Stomach (tissue), 9 donors: ENCODE results near the gene KCNH5. TPM values are rescaled to one million over a fixed set of nuclear protein-coding genes. Genes with fewer than 3 reads are reported as not detected.

Experiments
- DNase-seq, 2 donors: peaks; one replicate each; pipeline versions ENCODE4 v3.0.0 to v3.0.0-alpha.2; 2013 to 2019
- H3K27ac ChIP-seq, 5 donors: fragments of 200-600 bp in 4 of 5; sonication (generic) in 4 of 5; one replicate each; pipeline ENCODE4 v1.5.1; 2013 to 2019; ENCODE audit warnings: mild to moderate bottlenecking in 1 of 5, moderate library complexity in 1 of 5
- H3K27me3 ChIP-seq, 3 donors: fragments of 200-600 bp; sonication (generic); one replicate each; pipeline ENCODE4 v1.5.1; 2017 to 2019; ENCODE audit warnings: mixed run types in 1 of 3
- H3K36me3 ChIP-seq, 4 donors: fragments of 200-600 bp; sonication (generic); 1 replicate in 3 of 4; 2 replicates in 1 of 4; pipeline ENCODE4 v1.5.1; 2016 to 2019
- H3K4me1 ChIP-seq, 4 donors: fragments of 200-600 bp; sonication (generic); one replicate each; pipeline ENCODE4 v1.5.1; 2016 to 2019
- H3K4me3 ChIP-seq, 4 donors: fragments of 200-600 bp; sonication (generic) in 3 of 4; one replicate each; pipeline ENCODE4 v1.5.1; 2016 to 2019; ENCODE audit warnings: mild to moderate bottlenecking in 1 of 4
- H3K9me3 ChIP-seq, 4 donors: fragments of 200-600 bp; sonication (generic); one replicate each; pipeline ENCODE4 v1.5.1; 2016 to 2019
- EP300 ChIP-seq: sonication (generic); formaldehyde crosslinking; IDR thresholded peaks from one replicate; pipeline ENCODE4 v1.6.1; 2017; ENCODE audit warnings: antibody characterized with exemption
- POLR2A ChIP-seq, 4 donors: fragments of 450-650 bp; IDR thresholded peaks; one replicate each; pipeline ENCODE4 v1.6.1; 2016; ENCODE audit warnings: antibody characterized with exemption in 4 of 4, control low read depth in 2 of 4, mild to moderate bottlenecking in 1 of 4, moderate library complexity in 1 of 4
- POLR2AphosphoS5 ChIP-seq, 3 donors: sonication (generic); formaldehyde crosslinking; IDR thresholded peaks; one replicate each; pipeline ENCODE4 v1.6.1; 2016; ENCODE audit warnings: antibody characterized with exemption in 3 of 3
- WGBS, 5 donors: extraction: QIAGEN DNeasy Blood & Tissue Kit in 3 of 5; methylation state at CpG; one replicate each; pipeline versions ENCODE4 v1.1.5 to v1.1.7; 2013 to 2018; 5-methylcytosine and 5-hydroxymethylcytosine counted together
- intact Hi-C: fragments of 100-400 bp; cut with DNase I; formaldehyde crosslinking; loops from one replicate; pipeline ENCODE4 v1.15.1; 2023; ENCODE audit warnings: low total_unique reads
- polyA plus RNA-seq, 3 donors: library from polyadenylated mRNA; stranded (reverse); fragments of 200-250 nt; gene quantifications; one replicate each; pipeline ENCODE4 v1.2.3, GENCODE V29; 2013
- total RNA-seq, 5 donors: library from RNA; depleted of rRNA; stranded (reverse); fragments of >200 nt; gene quantifications; one replicate each; pipeline versions ENCODE4 v1.1.0 to v1.2.3, GENCODE V29; 2014 to 2016
- TF ChIP-seq, protein P1 (sequence below), 7 experiments: fragments of 450-650 bp in 4 of 7; fragments of 200-600 bp in 3 of 7; sonication (generic) in 3 of 7; IDR thresholded peaks; one replicate each; pipeline ENCODE4 v1.5.1; 2016 to 2019; ENCODE audit warnings: antibody characterized with exemption in 7 of 7, control low read depth in 2 of 7, mild to moderate bottlenecking in 1 of 7
- donor health status: healthy with polysubstance abuse.
- donor health status: Bipolar disorder and iron deficiency.
- donor health status: healthy.

KCNH5 gene
- total and polyA plus RNA-seq, 8 donors = under 0.01 to 0.55 TPM; not detected in 6

DNA sequence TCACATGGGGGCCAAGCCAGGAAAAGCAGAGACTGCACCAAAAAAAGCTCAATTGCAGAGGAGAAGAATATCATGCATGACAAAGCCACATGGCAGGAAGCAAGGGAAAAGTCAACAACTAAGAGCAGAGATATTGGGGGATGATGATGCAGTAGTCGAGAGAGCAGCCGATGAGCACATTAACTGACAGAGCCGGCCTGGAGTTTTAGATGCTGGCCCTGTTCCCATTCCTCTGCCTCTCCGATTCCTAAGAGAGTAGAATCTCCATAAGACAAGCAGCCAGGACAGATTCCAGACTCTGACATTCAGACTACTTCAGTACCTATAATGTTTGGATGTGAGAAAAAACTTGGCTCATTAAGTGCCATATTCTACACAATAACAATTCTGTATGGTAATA lies 155.9 kb downstream of the KCNH5 start:
- intact Hi-C loops = no loop called here
- Histone ChIP-seq H3K36me3 (no peaks in the 10 kb centered on the region), H3K4me3 (no peak overlapping the region), H3K4me1 (no peaks in the 10 kb centered on the region), H3K27me3 (no peaks in the 10 kb centered on the region), H3K27ac (no peak overlapping the region), H3K9me3 (no peaks in the 10 kb centered on the region)
- TF ChIP-seq, protein P1, sequence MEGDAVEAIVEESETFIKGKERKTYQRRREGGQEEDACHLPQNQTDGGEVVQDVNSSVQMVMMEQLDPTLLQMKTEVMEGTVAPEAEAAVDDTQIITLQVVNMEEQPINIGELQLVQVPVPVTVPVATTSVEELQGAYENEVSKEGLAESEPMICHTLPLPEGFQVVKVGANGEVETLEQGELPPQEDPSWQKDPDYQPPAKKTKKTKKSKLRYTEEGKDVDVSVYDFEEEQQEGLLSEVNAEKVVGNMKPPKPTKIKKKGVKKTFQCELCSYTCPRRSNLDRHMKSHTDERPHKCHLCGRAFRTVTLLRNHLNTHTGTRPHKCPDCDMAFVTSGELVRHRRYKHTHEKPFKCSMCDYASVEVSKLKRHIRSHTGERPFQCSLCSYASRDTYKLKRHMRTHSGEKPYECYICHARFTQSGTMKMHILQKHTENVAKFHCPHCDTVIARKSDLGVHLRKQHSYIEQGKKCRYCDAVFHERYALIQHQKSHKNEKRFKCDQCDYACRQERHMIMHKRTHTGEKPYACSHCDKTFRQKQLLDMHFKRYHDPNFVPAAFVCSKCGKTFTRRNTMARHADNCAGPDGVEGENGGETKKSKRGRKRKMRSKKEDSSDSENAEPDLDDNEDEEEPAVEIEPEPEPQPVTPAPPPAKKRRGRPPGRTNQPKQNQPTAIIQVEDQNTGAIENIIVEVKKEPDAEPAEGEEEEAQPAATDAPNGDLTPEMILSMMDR (IDR thresholded peaks at IDR 0.05) = no peak
- no peak for TF ChIP-seq EP300
- TF ChIP-seq POLR2A (IDR thresholded peaks at IDR 0.05) = no peak
- no peak for TF ChIP-seq POLR2AphosphoS5 (IDR thresholded peaks at IDR 0.05)
- WGBS, 5 donors = 61 to 79% (median 75%) methylated on average over 4 of the region's 4 CpGs
- peak in 1 of 2 donors; percentile 58 for DNase-seq

DNA sequence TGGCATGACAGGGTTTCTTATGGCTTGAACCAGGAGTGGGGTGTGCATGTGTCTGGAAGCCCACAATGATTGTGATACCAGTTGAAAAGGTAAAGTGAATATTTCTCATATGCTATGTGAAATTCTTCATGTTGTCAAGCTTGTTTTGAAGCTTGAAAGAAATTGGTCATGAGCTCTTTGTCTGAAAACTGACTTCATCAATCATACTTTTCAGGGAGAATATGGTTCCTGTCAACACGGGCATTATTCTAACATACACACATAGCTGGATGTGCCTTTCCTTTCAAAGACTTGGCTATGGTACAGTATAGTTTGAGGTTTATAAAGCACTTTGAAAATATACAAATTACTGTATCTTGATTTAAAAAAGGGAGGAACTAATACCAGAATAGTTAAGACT lies 158.8 kb downstream of the KCNH5 start:
- no peaks in the 10 kb centered on the region for H3K9me3 ChIP-seq
- H3K4me3 ChIP-seq = no peak overlapping the region
- no peak for DNase-seq
- no peak for TF ChIP-seq POLR2A (IDR thresholded peaks at IDR 0.05)
- TF ChIP-seq POLR2AphosphoS5 (IDR thresholded peaks at IDR 0.05) = no peak
- no peak for TF ChIP-seq EP300
- TF ChIP-seq, protein P1 (IDR thresholded peaks at IDR 0.05) = no peak
- 59 to 73% (median 67%) methylated on average over 1 of the region's 1 CpG for WGBS, 5 donors
- H3K4me1 ChIP-seq = no peaks in the 10 kb centered on the region
- H3K27ac ChIP-seq = no peak overlapping the region
- no peaks in the 10 kb centered on the region for H3K27me3 ChIP-seq
- intact Hi-C loops = no loop called here
- H3K36me3 ChIP-seq = no peaks in the 10 kb centered on the region

DNA sequence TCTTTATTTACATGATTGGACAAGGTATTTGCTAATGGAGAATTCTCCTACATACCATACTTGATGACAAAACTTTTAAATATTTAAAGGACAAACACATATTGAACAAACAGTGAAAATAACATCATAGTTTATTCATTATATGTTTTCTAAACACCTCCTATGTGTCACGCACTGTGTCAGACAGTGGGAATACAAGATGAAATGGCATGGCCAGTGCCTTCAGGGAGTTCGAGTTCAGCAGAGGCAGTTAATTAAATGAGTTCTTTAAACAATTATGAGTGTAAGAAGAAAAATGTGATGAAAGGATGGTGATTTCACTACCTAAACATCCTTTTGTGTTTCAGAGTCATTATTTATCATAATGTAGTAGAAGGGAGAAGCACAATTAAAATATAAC lies 159.8 kb downstream of the KCNH5 start:
- no peaks in the 10 kb centered on the region for H3K4me1 ChIP-seq
- H3K4me3 ChIP-seq = no peak overlapping the region
- intact Hi-C loops = no loop called here
- H3K36me3 ChIP-seq = no peaks in the 10 kb centered on the region
- DNase-seq = no peak
- 70 to 79% (median 73%) methylated on average over 2 of the region's 2 CpGs for WGBS, 5 donors
- H3K27me3 ChIP-seq = no peaks in the 10 kb centered on the region
- TF ChIP-seq POLR2AphosphoS5 (IDR thresholded peaks at IDR 0.05) = no peak
- no peak for TF ChIP-seq POLR2A (IDR thresholded peaks at IDR 0.05)
- TF ChIP-seq EP300 = no peak
- TF ChIP-seq, protein P1 (IDR thresholded peaks at IDR 0.05) = no peak
- no peak overlapping the region for H3K27ac ChIP-seq
- no peaks in the 10 kb centered on the region for H3K9me3 ChIP-seq

DNA sequence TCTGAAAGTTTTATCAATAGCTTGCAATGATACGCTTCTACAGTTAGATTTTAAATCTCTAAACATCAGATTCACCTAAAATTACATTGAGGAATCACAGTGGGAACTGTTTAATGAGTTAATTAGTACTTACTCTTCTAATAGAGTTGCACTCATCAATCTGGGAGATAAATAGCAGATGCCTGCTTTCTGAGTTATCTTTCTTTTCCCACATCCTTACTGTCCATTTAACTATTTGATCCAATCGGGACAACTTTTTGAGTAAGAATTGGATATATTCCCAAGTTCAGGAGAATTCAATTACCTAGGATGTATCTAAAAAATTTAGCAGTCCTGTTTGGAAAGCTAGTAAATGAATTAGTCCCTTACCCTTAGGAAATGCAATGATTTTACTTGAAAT lies 162.3 kb downstream of the KCNH5 start:
- no peak overlapping the region for H3K4me3 ChIP-seq
- no peak for TF ChIP-seq POLR2A (IDR thresholded peaks at IDR 0.05)
- TF ChIP-seq, protein P1 (IDR thresholded peaks at IDR 0.05) = no peak
- TF ChIP-seq POLR2AphosphoS5 (IDR thresholded peaks at IDR 0.05) = no peak
- H3K27me3 ChIP-seq = no peaks in the 10 kb centered on the region
- DNase-seq = no peak
- intact Hi-C loops = no loop called here
- 78 to 93% (median 89%) methylated on average over 2 of the region's 2 CpGs for WGBS, 5 donors
- H3K9me3 ChIP-seq = no peaks in the 10 kb centered on the region
- no peaks in the 10 kb centered on the region for H3K36me3 ChIP-seq
- no peaks in the 10 kb centered on the region for H3K4me1 ChIP-seq
- no peak overlapping the region for H3K27ac ChIP-seq
